NCI-H2227 treated with DMSO at 0.1 percent for 48 hours (cell line): ENCODE data around the gene TIMM8B.
"Not testable (repeated sequence)": the region's sequence is repeated elsewhere in the genome, so short reads cannot be mapped to it uniquely, and the experiment has no call there.

Source experiments
- DNase-seq: peaks from one replicate; lab custom pipeline; 2025; lab: John Stamatoyannopoulos, UW

The TIMM8B gene

GRCh38 chr11:112073941-112074811, 12.4 kb downstream of the TIMM8B start, which contains the start of the genes NKAPD1 and PIH1D2:
NKAPD1 (plus strand) TSS chr11:112074299; CDS start chr11:112075575, 1,276 bp downstream.
PIH1D2 (minus strand) TSS chr11:112074017; CDS start chr11:112073174, 843 bp downstream.
- peak; percentile 79 for DNase-seq

- no peak for DNase-seq
Measured at GRCh38 chr11:112062923-112063322, 23.6 kb downstream of the TIMM8B start.

GRCh38 chr11:112058103-112058502, 28.5 kb downstream of the TIMM8B start:
- DNase-seq = no peak

GRCh38 chr11:112057170-112057569, 29.4 kb downstream of the TIMM8B start:
- no peak for DNase-seq

DNA sequence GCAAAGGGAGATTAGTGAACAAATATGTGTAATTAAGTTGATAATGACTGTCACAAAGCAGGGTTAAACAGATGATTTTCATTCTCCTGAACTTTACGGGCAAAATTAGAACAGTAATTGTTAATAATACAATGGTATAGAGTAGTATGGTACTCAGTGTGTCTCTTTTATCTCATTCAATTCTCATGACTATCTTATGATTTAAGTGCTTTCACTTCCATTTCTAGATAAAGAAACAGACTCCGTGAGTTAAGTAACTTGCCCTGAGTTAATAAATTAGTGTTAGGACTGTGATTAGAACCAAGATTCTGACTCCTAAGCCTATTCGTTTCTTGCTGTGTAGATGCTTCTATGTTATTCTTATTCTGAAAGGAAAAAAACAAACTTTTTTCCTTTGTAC, 34.8 kb downstream of the TIMM8B start:
- no peak for DNase-seq

DNA sequence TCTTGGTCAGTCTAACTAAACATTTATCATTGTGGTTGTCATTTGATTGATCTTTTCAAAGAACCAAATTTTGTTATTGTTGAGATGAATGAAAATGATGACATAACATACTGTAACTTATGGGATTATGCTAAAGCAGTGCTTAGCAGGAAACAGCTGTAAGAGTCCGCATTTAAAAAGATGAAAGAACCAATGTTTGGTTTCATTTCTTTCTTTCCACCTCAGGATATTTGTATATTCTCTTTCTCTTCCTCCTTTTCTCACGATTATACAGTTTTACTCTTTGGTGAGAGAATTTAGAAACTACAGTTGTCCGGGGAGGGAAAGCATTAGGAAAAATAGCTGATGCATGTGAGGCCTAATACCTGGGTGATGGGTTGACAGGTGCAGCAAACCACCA, 35.8 kb downstream of the TIMM8B start:
- DNase-seq = no peak

DNA sequence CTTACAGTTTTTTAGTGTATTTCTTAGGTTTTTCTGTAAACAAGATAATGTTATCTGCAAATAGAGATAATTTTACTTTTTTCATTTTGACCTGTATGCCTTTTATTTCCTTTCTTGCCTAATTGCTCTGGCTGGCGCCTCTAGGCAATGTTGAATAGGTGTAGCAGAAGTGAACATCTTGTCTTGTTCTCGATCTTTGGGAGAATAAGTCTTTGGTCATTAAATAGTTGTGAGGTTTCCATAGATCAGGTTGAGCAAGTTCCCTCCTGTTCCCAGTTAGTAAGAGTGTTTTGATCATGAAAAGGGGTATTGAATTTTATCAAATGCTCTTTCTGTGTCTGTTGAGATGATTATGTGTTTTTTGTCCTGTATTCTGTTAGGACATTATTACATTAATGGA, 36.8 kb downstream of the TIMM8B start:
- no peak for DNase-seq

GRCh38 chr11:112048256-112048655, 38.3 kb downstream of the TIMM8B start:
- not testable (repeated sequence) for DNase-seq

- not testable (repeated sequence) for DNase-seq
Measured at GRCh38 chr11:112046647-112047046, 39.9 kb downstream of the TIMM8B start.

GRCh38 chr11:112044961-112045360, 41.6 kb downstream of the TIMM8B start:
- no peak for DNase-seq

GRCh38 chr11:112042961-112043304, 43.6 kb downstream of the TIMM8B start:
- no peak for DNase-seq

- no peak for DNase-seq
Measured at GRCh38 chr11:112042161-112042960, 44.2 kb downstream of the TIMM8B start.

DNA sequence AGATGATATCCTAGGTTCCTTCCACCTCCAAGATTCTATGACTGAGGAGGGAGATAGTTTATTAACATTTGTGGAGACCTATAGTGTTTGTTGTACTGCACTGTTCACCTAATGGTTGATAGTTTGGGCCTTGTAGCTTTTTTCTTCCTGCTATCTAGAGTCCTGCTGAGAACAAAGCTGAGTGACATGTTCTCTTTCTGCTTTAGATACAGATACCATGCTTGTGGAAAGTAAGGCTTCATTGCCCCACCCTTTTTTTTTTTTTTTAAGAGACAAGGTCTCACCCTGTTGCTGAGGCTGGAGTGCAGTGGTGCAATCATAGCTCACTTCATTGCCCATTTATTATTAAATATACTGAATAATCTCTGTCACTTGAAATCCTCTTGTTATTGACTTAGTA, 49.0 kb downstream of the TIMM8B start:
- DNase-seq = no peak
